Measurements from ENCODE around the gene DIP2C. TPM values are rescaled to one million over a fixed set of nuclear protein-coding genes. Genes with fewer than 3 reads are reported as not detected.

The DIP2C gene
- polyA plus RNA-seq, 1 of the 3 experiments (the other 2 are of a cell fraction) = 8.7 TPM

DNA sequence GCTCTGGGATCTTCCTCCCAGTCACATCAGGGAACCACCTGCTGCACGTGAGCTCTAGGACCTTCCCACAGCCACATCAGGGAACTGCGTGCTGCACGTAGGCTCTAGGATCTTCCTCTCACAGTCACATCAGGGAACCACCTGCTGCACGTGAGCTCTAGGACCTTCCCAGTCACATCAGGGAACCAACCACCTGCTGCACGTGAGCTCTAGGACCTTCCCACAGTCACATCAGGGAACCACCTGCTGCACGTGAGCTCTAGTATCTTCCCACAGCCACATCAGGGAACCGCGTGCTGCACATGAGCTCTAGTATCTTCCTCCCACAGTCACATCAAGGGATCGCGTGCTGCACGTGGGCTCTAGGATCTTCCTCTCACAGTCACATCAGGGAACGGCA, 229.7 kb downstream of the DIP2C start:
- Histone ChIP-seq H3K9ac (no peak overlapping the region), H3K27ac (ENCODE audit: low read depth in 2 of 2, low read length in 1 of 2) (no peak overlapping the region), H3K36me3 (replicated peaks in 1 of 2; ENCODE audit: control insufficient read depth in 1 of 2, insufficient read depth in 2 of 2, low read length in 1 of 2) (peaks cover 0 to 4% of the 10 kb centered on the region in 2 experiments), H3K79me2 (ENCODE audit: insufficient read depth) (peaks cover 37% of the 10 kb centered on the region; the same call in 1 of the 2 replicates), H3K4me1 (ENCODE audit: control insufficient read depth in 1 of 2, insufficient read depth in 2 of 2, low read depth in 1 of 2, low read length in 1 of 2) (peaks cover 0 to 3% of the 10 kb centered on the region in 2 experiments; a peak in 1 of 4 replicates), H3K4me3 (ENCODE audit: low read depth in 2 of 2, low read length in 1 of 2) (no peak overlapping the region), H3F3A (replicated peaks; ENCODE audit: insufficient read depth) (no peaks in the 10 kb centered on the region), H3K9me3 (no peaks in the 10 kb centered on the region), H2AFZ (ENCODE audit: low read depth) (no peak overlapping the region), H4K20me1 (ENCODE audit: insufficient read depth) (no peaks in the 10 kb centered on the region), H3K27me3 (ENCODE audit: insufficient read depth) (no peaks in the 10 kb centered on the region), H3K9me2 (no peaks in the 10 kb centered on the region), H3K4me2 (no peak overlapping the region)
- ChIA-PET CTCF (no interaction called here), POLR2A (no interaction called here)
- DNase-seq = no peak
- no peak for TF ChIP-seq YY1 (IDR thresholded peaks at IDR 0.05; ENCODE audit: low read depth)
- TF ChIP-seq CHD2 (IDR thresholded peaks at IDR 0.05; ENCODE audit: low read length, partially characterized antibody) = no peak
- no peak for TF ChIP-seq GATA2 (CRISPR knock-in tag; IDR thresholded peaks at IDR 0.05)
- TF ChIP-seq, protein P1, sequence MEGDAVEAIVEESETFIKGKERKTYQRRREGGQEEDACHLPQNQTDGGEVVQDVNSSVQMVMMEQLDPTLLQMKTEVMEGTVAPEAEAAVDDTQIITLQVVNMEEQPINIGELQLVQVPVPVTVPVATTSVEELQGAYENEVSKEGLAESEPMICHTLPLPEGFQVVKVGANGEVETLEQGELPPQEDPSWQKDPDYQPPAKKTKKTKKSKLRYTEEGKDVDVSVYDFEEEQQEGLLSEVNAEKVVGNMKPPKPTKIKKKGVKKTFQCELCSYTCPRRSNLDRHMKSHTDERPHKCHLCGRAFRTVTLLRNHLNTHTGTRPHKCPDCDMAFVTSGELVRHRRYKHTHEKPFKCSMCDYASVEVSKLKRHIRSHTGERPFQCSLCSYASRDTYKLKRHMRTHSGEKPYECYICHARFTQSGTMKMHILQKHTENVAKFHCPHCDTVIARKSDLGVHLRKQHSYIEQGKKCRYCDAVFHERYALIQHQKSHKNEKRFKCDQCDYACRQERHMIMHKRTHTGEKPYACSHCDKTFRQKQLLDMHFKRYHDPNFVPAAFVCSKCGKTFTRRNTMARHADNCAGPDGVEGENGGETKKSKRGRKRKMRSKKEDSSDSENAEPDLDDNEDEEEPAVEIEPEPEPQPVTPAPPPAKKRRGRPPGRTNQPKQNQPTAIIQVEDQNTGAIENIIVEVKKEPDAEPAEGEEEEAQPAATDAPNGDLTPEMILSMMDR (IDR thresholded peaks at IDR 0.05) = no peak
- no peak for TF ChIP-seq ELF1 (IDR thresholded peaks at IDR 0.05)
- TF ChIP-seq MXI1 (IDR thresholded peaks at IDR 0.05; ENCODE audit: low read depth, low read length) = no peak
- no peak for TF ChIP-seq RXRA (IDR thresholded peaks at IDR 0.05; ENCODE audit: borderline replicate concordance, low read depth)
- 97% methylated on average over 10 of the region's 12 CpGs for WGBS (ENCODE audit: low lambda C conversion rate)

DNA sequence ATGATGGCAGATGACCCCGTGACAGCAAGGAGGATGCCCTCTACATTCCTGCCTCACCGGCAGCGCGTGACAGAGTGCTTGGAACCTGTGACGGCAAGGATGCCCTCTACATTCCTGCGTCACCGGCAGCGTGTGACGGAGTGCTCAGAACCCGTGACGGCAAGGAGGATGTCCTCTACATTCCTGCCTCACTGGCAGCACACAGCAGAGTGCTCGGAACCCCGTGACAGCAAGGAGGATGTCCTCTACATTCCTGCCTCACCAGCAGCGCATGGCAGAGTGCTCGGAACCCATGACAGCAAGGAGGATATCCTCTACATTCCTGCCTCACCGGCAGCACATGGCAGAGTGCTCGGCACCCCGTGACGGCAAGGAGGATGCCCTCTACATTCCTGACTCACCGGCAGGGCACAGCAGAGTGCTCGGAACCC, 231.0 kb downstream of the DIP2C start:
- H3K4me1 ChIP-seq (ENCODE audit: control insufficient read depth in 1 of 2, insufficient read depth in 2 of 2, low read depth in 1 of 2, low read length in 1 of 2) = peaks cover 0 to 9% of the 10 kb centered on the region in 2 experiments; a peak in 2 of 4 replicates
- 95% methylated on average over 17 of the region's 21 CpGs for WGBS (ENCODE audit: low lambda C conversion rate)
- H4K20me1 ChIP-seq (ENCODE audit: insufficient read depth) = no peaks in the 10 kb centered on the region; the same call in 1 of the 2 replicates
- POLR2A ChIA-PET = no interaction called here
- H3K9ac ChIP-seq = no peak overlapping the region
- no peak overlapping the region for H3K4me3 ChIP-seq (ENCODE audit: low read depth in 2 of 2, low read length in 1 of 2)
- peaks cover 28% of the 10 kb centered on the region; the same call in 1 of the 2 replicates for H3K79me2 ChIP-seq (ENCODE audit: insufficient read depth)
- H3K4me2 ChIP-seq = no peak overlapping the region
- no peak overlapping the region for H2AFZ ChIP-seq (ENCODE audit: low read depth)
- no peak for DNase-seq
- H3K36me3 ChIP-seq (replicated peaks in 1 of 2; ENCODE audit: control insufficient read depth in 1 of 2, insufficient read depth in 2 of 2, low read length in 1 of 2) = peaks cover 0 to 4% of the 10 kb centered on the region in 2 experiments
- TF ChIP-seq NFIC (IDR thresholded peaks at IDR 0.05; ENCODE audit: borderline replicate concordance) (no peak), MEF2A (IDR thresholded peaks at IDR 0.05; ENCODE audit: borderline replicate concordance, low read depth) (no peak)
- H3K9me3 ChIP-seq = no peaks in the 10 kb centered on the region
- H3K9me2 ChIP-seq = no peaks in the 10 kb centered on the region
- CTCF ChIA-PET = no interaction called here
- H3F3A ChIP-seq (replicated peaks; ENCODE audit: insufficient read depth) = no peaks in the 10 kb centered on the region
- H3K27me3 ChIP-seq (ENCODE audit: insufficient read depth) = no peaks in the 10 kb centered on the region
- no peak overlapping the region for H3K27ac ChIP-seq (ENCODE audit: low read depth in 2 of 2, low read length in 1 of 2)

DNA sequence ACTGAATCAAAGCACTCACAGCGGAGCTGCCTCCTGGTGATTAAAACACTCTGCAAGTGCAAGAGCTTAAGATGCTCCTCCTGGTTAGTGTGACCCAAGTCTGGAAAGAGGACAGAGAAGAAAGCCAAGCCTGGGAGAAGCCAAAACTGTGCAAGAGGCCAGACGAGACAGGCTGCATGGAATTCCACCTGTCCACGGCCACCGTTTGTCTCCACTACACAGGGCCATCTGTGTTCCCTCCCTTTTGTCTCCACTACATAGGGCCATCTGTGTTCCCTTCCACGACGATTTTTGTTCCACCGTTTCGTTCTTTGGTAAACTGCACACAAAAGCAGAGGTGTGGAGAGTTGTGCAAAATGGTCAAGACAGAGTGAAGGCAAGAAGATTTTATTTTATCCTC, 233.0 kb downstream of the DIP2C start:
- peaks cover 0 to 23% of the 10 kb centered on the region in 2 experiments; a peak in 2 of 4 replicates for H3K4me1 ChIP-seq (ENCODE audit: control insufficient read depth in 1 of 2, insufficient read depth in 2 of 2, low read depth in 1 of 2, low read length in 1 of 2)
- H3K4me2 ChIP-seq = no peak overlapping the region
- DNase-seq = no peak
- POLR2A ChIA-PET = no interaction called here
- no peak overlapping the region; a peak in 1 of 4 replicates for H3K27ac ChIP-seq (ENCODE audit: low read depth in 2 of 2, low read length in 1 of 2)
- H3K4me3 ChIP-seq (ENCODE audit: low read depth in 2 of 2, low read length in 1 of 2) = no peak overlapping the region
- H3K36me3 ChIP-seq (replicated peaks in 1 of 2; ENCODE audit: control insufficient read depth in 1 of 2, insufficient read depth in 2 of 2, low read length in 1 of 2) = peaks cover 0 to 4% of the 10 kb centered on the region in 2 experiments
- H2AFZ ChIP-seq (ENCODE audit: low read depth) = no peak overlapping the region
- no peaks in the 10 kb centered on the region; the same call in 1 of the 2 replicates for H4K20me1 ChIP-seq (ENCODE audit: insufficient read depth)
- H3K9ac ChIP-seq = no peak overlapping the region
- CTCF ChIA-PET = no interaction called here
- no peaks in the 10 kb centered on the region for H3K9me2 ChIP-seq
- H3K27me3 ChIP-seq (ENCODE audit: insufficient read depth) = no peaks in the 10 kb centered on the region
- 88% methylated on average over 8 of the region's 8 CpGs for WGBS (ENCODE audit: low lambda C conversion rate)
- no peaks in the 10 kb centered on the region for H3K9me3 ChIP-seq
- peaks cover 15% of the 10 kb centered on the region; the same call in 1 of the 2 replicates for H3K79me2 ChIP-seq (ENCODE audit: insufficient read depth)
- no peaks in the 10 kb centered on the region for H3F3A ChIP-seq (replicated peaks; ENCODE audit: insufficient read depth)
- TF ChIP-seq RFX5 (IDR thresholded peaks at IDR 0.05; ENCODE audit: low read length) (no peak), EP300 (IDR thresholded peaks at IDR 0.05; ENCODE audit: borderline replicate concordance in 1 of 2, low read depth in 1 of 2, low read length in 1 of 2) (no peak), CHD2 (IDR thresholded peaks at IDR 0.05; ENCODE audit: low read length, partially characterized antibody) (no peak), MEF2A (IDR thresholded peaks at IDR 0.05; ENCODE audit: borderline replicate concordance, low read depth) (no peak), EZH2phosphoT487 (IDR thresholded peaks at IDR 0.05; ENCODE audit: borderline replicate concordance, low read depth) (no peak), RCOR1 (IDR thresholded peaks at IDR 0.05; ENCODE audit: low read length) (no peak)
- TF ChIP-seq, protein P2, sequence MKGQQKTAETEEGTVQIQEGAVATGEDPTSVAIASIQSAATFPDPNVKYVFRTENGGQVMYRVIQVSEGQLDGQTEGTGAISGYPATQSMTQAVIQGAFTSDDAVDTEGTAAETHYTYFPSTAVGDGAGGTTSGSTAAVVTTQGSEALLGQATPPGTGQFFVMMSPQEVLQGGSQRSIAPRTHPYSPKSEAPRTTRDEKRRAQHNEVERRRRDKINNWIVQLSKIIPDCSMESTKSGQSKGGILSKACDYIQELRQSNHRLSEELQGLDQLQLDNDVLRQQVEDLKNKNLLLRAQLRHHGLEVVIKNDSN (IDR thresholded peaks at IDR 0.05; ENCODE audit: borderline replicate concordance, low read depth) = no peak
- TF ChIP-seq, protein P3, sequence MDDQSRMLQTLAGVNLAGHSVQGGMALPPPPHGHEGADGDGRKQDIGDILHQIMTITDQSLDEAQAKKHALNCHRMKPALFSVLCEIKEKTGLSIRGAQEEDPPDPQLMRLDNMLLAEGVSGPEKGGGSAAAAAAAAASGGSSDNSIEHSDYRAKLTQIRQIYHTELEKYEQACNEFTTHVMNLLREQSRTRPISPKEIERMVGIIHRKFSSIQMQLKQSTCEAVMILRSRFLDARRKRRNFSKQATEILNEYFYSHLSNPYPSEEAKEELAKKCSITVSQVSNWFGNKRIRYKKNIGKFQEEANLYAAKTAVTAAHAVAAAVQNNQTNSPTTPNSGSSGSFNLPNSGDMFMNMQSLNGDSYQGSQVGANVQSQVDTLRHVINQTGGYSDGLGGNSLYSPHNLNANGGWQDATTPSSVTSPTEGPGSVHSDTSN (IDR thresholded peaks at IDR 0.05) = no peak
- TF ChIP-seq, protein P4, sequence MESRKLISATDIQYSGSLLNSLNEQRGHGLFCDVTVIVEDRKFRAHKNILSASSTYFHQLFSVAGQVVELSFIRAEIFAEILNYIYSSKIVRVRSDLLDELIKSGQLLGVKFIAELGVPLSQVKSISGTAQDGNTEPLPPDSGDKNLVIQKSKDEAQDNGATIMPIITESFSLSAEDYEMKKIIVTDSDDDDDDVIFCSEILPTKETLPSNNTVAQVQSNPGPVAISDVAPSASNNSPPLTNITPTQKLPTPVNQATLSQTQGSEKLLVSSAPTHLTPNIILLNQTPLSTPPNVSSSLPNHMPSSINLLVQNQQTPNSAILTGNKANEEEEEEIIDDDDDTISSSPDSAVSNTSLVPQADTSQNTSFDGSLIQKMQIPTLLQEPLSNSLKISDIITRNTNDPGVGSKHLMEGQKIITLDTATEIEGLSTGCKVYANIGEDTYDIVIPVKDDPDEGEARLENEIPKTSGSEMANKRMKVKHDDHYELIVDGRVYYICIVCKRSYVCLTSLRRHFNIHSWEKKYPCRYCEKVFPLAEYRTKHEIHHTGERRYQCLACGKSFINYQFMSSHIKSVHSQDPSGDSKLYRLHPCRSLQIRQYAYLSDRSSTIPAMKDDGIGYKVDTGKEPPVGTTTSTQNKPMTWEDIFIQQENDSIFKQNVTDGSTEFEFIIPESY (IDR thresholded peaks at IDR 0.05; ENCODE audit: borderline replicate concordance, low read depth) = no peak
